HL-60 (cell line): ENCODE measurements around the gene VPS13D.

Source experiments
- DNase-seq, 2 experiments: peaks; one replicate each; pipeline ENCODE4 v3.0.0-alpha.2; 2010 to 2020; ENCODE audit warnings: low read depth in 1 of 2, low spot score in 1 of 2
- H3K27ac ChIP-seq: fragments of 250-450 bp; sonication (Bioruptor Pico); replicated peaks from 2 replicates; pipeline ENCODE4 v1.5.1; 2020; ENCODE audit warnings: mild to moderate bottlenecking, moderate library complexity
- H3K27me3 ChIP-seq: fragments of 250-450 bp; sonication (Bioruptor Pico); 2 replicates; pipeline ENCODE4 v1.5.1; 2021; ENCODE audit warnings: mild to moderate bottlenecking, moderate library complexity; ENCODE audit not compliant: insufficient read depth, poor library complexity, severe bottlenecking
- H3K4me3 ChIP-seq: replicated peaks from 2 replicates; pipeline ENCODE4 v1.5.1; 2011; ENCODE audit warnings: mild to moderate bottlenecking, control low read depth, low read length; ENCODE audit not compliant: insufficient read depth
- GABPA ChIP-seq: IDR thresholded peaks from 2 replicates; pipeline ENCODE4 v1.6.1; 2012; ENCODE audit warnings: low read depth
- POLR2AphosphoS5 ChIP-seq: IDR thresholded peaks from 2 replicates; pipeline ENCODE4 v1.6.1; 2012; ENCODE audit warnings: low read depth
- SPI1 ChIP-seq: IDR thresholded peaks from 2 replicates; pipeline ENCODE4 v1.6.1; 2012; ENCODE audit warnings: low read depth, mild to moderate bottlenecking, borderline replicate concordance
- TF ChIP-seq, protein P1 (sequence below): IDR thresholded peaks from one replicate; pipeline ENCODE4 v1.5.1; 2011; ENCODE audit warnings: low read length, control low read depth, inconsistent platforms; ENCODE audit not compliant: insufficient read depth
- TF ChIP-seq, protein P2 (sequence below): IDR thresholded peaks from 2 replicates; pipeline ENCODE4 v1.6.1; 2012; ENCODE audit warnings: low read depth; ENCODE audit not compliant: insufficient replicate concordance

VPS13D gene

DNA sequence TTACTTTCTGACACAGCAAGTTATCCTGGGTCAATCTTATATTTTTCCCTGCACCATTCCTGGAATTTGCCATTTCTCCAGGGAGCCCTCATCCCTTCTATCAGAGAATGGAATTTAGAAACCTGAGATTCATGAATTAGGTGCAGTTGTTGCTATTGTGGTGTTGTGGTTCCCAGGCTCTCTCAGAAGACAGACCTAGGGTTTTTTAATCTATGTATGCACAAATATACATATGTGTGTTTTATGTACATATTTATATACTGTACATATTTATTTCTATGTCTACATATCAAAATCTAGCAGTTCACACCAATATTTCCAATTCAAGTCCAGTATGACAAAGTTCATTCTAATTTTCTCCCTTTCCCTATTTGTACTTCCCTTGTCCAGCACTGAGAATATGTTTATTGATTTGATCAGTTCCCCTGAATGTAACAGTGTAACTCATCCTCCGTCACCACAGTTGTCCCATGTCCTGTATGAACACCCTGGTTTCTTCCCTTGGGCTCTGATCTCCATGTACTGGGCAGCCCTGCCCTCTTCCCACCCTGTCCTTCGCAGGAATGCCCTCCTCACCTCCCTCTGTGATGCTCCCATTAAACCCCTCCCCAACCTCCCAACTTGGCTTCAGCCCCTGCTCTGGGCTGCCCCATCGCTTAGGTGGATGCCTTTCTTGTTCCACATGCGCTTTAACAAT is 145.5 kb downstream of the VPS13D start:
- DNase-seq, result no peak
- H3K4me3 ChIP-seq, result no peak overlapping the region
- H3K27ac ChIP-seq, result no peak overlapping the region
- no peak for TF ChIP-seq POLR2AphosphoS5
- TF ChIP-seq GABPA, result no peak
- no peak for TF ChIP-seq SPI1
- TF ChIP-seq, protein P1, sequence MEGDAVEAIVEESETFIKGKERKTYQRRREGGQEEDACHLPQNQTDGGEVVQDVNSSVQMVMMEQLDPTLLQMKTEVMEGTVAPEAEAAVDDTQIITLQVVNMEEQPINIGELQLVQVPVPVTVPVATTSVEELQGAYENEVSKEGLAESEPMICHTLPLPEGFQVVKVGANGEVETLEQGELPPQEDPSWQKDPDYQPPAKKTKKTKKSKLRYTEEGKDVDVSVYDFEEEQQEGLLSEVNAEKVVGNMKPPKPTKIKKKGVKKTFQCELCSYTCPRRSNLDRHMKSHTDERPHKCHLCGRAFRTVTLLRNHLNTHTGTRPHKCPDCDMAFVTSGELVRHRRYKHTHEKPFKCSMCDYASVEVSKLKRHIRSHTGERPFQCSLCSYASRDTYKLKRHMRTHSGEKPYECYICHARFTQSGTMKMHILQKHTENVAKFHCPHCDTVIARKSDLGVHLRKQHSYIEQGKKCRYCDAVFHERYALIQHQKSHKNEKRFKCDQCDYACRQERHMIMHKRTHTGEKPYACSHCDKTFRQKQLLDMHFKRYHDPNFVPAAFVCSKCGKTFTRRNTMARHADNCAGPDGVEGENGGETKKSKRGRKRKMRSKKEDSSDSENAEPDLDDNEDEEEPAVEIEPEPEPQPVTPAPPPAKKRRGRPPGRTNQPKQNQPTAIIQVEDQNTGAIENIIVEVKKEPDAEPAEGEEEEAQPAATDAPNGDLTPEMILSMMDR, result no peak
- TF ChIP-seq, protein P2, sequence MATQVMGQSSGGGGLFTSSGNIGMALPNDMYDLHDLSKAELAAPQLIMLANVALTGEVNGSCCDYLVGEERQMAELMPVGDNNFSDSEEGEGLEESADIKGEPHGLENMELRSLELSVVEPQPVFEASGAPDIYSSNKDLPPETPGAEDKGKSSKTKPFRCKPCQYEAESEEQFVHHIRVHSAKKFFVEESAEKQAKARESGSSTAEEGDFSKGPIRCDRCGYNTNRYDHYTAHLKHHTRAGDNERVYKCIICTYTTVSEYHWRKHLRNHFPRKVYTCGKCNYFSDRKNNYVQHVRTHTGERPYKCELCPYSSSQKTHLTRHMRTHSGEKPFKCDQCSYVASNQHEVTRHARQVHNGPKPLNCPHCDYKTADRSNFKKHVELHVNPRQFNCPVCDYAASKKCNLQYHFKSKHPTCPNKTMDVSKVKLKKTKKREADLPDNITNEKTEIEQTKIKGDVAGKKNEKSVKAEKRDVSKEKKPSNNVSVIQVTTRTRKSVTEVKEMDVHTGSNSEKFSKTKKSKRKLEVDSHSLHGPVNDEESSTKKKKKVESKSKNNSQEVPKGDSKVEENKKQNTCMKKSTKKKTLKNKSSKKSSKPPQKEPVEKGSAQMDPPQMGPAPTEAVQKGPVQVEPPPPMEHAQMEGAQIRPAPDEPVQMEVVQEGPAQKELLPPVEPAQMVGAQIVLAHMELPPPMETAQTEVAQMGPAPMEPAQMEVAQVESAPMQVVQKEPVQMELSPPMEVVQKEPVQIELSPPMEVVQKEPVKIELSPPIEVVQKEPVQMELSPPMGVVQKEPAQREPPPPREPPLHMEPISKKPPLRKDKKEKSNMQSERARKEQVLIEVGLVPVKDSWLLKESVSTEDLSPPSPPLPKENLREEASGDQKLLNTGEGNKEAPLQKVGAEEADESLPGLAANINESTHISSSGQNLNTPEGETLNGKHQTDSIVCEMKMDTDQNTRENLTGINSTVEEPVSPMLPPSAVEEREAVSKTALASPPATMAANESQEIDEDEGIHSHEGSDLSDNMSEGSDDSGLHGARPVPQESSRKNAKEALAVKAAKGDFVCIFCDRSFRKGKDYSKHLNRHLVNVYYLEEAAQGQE, result no peak
- no peaks in the 10 kb centered on the region for H3K27me3 ChIP-seq

DNA sequence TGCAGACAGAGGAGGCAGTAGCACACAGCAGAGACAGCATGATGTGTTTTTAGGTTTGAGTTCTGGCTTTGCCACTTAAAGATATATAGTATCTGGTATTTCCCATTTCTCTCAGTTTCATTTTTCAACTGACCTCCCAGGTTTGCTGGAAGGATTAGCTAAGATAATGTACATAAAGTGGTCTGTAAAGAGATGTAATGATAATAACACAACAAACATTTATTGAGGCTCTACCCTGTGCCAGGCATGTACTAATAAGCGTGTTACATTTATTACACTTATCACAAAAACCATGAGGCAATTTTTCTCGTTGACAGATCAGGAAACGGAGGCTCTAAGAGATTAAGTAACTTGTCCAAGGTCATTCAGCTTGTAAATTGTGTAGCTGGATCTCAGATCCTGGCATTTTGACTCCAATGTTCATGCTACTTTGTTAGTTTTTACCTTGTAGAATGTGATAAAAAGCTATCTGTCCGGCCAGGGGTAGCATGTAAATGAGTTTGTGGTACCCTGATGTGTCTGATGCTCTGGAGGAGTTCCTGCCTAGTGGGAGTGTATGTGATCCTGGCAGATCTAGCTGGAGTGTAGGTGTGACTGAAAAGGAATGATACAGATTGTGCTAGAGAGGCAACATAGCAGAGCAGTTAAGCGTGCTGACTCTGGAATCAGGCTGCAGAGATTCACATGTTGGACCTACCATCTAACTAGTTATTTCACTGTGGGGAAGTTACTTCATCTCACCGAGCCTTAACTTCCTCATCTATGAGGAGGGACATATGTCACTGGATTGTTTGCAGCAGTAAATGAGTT is 146.6 kb downstream of the VPS13D start:
- no peaks in the 10 kb centered on the region for H3K27me3 ChIP-seq
- no peak overlapping the region for H3K27ac ChIP-seq
- H3K4me3 ChIP-seq, result no peak overlapping the region
- DNase-seq, result peak; percentile 40 to 79
- TF ChIP-seq GABPA (no peak), SPI1 (peak; percentile 55; the same call in 1 of the 2 replicates)
- TF ChIP-seq, protein P2, result no peak

DNA sequence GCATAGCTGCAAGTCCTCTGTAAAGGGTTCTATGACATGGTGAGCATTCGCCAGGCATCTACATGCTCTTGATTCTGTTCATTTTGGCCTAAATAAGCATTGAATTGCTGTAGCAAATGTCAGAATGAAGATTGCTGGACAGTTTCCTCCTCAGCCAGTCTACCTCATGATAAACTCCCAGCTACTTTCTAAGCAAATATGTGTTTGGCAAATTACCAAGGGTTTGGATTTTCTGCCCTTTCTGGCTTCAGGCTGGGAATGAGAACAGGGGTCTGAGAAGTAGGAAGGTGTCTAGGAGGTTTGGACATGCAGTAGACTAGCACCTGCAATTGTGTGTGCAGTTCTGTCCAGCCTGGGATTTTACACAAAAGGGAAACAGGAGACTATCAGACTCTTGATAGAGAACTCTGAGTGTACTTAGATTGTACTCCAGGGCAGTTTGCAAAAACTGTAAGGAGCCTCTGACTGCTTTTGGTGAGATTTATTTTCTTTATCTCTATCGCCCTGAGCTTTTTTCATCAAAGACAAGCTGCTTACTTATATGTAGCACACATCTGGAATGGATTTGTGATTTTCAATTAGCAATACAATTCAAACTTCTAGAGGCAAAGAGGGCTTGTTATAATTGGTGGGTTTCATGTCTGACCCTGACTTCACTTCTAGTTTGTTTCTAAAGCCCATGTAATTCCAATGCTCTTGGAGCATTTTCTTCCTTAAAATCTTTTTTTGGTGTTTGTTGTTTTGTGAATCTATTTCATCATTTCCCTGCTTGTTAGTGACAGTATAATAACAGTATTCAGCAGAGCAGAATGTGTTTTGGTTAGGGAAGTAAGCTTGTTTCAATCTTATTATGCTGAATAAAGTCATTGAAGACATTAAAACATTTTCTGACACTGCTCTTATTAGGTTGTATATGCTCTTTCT is 150.8 kb downstream of the VPS13D start:
- no peak overlapping the region for H3K4me3 ChIP-seq
- no peak for DNase-seq
- TF ChIP-seq, protein P2, result no peak
- TF ChIP-seq, protein P1, result no peak
- TF ChIP-seq POLR2AphosphoS5, result no peak
- TF ChIP-seq SPI1, result no peak
- no peak for TF ChIP-seq GABPA
- no peaks in the 10 kb centered on the region for H3K27me3 ChIP-seq
- H3K27ac ChIP-seq, result no peak overlapping the region
